ENCODE results near the gene TRAPPC12.
"Not testable (repeated sequence)": the region's sequence is repeated elsewhere in the genome, so short reads cannot be mapped to it uniquely, and the experiment has no call there.

TRAPPC12 gene

DNA sequence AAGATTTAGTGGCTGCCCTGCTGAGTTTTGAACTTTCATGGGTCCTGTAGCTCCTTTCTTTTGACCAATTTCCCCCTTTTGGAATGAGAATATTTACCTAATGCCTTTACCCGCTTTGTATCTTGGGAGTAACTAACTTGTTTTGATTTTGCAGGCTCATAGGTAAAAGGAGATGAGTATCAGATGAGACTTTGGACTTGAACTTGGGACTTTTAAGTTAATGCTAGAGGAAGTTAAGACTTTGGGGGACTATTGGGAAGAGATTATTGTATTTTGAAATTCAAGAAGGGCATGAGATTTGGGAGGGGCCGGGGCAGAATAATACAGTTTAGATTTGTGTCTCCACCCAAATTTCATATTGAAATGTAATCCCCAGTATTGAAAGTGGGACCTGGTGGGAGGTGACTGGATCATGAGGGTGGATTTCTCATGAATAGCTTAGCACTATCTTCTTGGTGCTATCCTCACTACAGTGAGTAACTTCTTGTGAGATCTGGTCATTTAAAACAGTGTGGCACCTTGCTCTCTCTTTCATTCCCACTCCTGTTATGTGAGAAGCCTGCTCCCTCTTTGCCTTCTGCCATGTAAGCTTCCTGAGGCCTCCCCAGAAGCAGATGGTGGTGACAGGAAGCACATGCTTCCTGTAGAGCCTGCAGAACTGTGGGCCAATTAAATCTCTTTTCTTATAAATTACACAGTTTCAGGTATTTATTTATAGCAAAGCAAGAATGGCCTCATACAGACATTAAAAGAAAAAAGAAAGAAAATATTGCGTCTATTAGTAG is 133.7 kb downstream of the TRAPPC12 start:
- H4K20me1 ChIP-seq (ENCODE audit: insufficient read depth): no peaks in the 10 kb centered on the region
- H3K79me2 ChIP-seq (ENCODE audit: insufficient read depth, low read depth): peaks cover 14% of the 10 kb centered on the region; the same call in 1 of the 2 replicates
- no peak overlapping the region for H3K4me2 ChIP-seq
- no peaks in the 10 kb centered on the region for H3K27me3 ChIP-seq (ENCODE audit: insufficient read depth, low read depth)
- no peak overlapping the region for H3K9ac ChIP-seq
- H3K27ac ChIP-seq: no peak overlapping the region
- H3K36me3 ChIP-seq (ENCODE audit: insufficient read depth): no peaks in the 10 kb centered on the region; the same call in 1 of the 2 replicates
- TF ChIP-seq, protein P1, sequence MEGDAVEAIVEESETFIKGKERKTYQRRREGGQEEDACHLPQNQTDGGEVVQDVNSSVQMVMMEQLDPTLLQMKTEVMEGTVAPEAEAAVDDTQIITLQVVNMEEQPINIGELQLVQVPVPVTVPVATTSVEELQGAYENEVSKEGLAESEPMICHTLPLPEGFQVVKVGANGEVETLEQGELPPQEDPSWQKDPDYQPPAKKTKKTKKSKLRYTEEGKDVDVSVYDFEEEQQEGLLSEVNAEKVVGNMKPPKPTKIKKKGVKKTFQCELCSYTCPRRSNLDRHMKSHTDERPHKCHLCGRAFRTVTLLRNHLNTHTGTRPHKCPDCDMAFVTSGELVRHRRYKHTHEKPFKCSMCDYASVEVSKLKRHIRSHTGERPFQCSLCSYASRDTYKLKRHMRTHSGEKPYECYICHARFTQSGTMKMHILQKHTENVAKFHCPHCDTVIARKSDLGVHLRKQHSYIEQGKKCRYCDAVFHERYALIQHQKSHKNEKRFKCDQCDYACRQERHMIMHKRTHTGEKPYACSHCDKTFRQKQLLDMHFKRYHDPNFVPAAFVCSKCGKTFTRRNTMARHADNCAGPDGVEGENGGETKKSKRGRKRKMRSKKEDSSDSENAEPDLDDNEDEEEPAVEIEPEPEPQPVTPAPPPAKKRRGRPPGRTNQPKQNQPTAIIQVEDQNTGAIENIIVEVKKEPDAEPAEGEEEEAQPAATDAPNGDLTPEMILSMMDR (conservative IDR thresholded peaks at IDR 0.05; ENCODE audit: low read depth, low read length): no peak
- no peak overlapping the region for H3K4me3 ChIP-seq (IDR thresholded peaks at IDR 0.05; ENCODE audit: insufficient read depth, low read depth, low read length)
- no peak overlapping the region for H2AFZ ChIP-seq (ENCODE audit: low read depth)
- peaks cover 6% of the 10 kb centered on the region for H3K4me1 ChIP-seq (ENCODE audit: low read depth, poor library complexity, severe bottlenecking)

DNA sequence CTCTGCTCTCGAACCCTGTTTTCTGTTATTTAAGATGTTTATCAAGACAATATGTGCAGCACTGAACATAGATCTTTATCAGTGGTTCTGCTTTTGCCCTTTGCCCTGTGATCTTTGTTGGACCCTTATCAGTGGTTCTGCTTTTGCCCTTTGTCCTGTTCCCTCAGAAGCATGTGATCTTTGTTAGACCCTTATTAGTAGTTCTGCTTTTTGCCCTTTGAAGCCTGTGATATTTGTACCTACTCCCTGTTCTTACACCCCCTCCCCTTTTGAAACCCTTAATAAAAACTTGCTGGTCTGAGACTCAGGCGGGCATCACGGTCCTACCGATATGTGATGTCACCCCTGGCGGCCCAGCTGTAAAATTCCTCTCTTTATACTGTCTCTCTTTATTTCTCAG is 135.9 kb downstream of the TRAPPC12 start:
- not testable (repeated sequence) for H3K36me3 ChIP-seq (ENCODE audit: insufficient read depth); H3K4me3 ChIP-seq (IDR thresholded peaks at IDR 0.05; ENCODE audit: insufficient read depth, low read depth, low read length); H2AFZ ChIP-seq (ENCODE audit: low read depth); H3K27ac ChIP-seq; H3K27me3 ChIP-seq (ENCODE audit: insufficient read depth, low read depth); H3K4me2 ChIP-seq; H3K9ac ChIP-seq; H4K20me1 ChIP-seq (ENCODE audit: insufficient read depth)
- Histone ChIP-seq H3K79me2 (ENCODE audit: insufficient read depth, low read depth) (peaks cover 14% of the 10 kb centered on the region; the same call in 1 of the 2 replicates), H3K4me1 (ENCODE audit: low read depth, poor library complexity, severe bottlenecking) (peaks cover 12% of the 10 kb centered on the region)

DNA sequence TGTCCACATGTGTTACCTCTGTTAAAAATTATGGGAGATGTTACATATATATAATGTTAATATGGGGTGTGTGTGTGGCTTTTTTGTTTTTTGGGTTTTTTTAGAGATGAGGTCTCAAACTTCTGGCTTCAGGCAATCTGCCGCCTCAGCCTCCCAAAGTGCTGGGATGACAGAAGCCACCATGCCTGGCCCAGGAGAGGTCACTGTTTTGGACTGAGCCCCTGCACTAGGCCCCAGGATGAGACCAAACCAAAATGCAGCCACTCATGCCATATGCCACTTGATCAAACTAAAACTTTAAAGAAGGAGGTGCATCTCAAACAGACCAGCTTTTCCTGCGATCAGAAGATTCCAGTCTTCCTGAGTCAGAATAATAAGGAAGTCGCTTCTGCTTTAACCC is 137.3 kb downstream of the TRAPPC12 start:
- H3K36me3 ChIP-seq (ENCODE audit: insufficient read depth): no peaks in the 10 kb centered on the region
- no peak overlapping the region for H3K4me3 ChIP-seq (IDR thresholded peaks at IDR 0.05; ENCODE audit: insufficient read depth, low read depth, low read length)
- no peak overlapping the region for H3K27ac ChIP-seq
- peaks cover 14% of the 10 kb centered on the region; the same call in 1 of the 2 replicates for H3K79me2 ChIP-seq (ENCODE audit: insufficient read depth, low read depth)
- H3K4me1 ChIP-seq (ENCODE audit: low read depth, poor library complexity, severe bottlenecking): peaks cover 16% of the 10 kb centered on the region
- H3K9ac ChIP-seq: no peak overlapping the region
- H4K20me1 ChIP-seq (ENCODE audit: insufficient read depth): no peaks in the 10 kb centered on the region
- H2AFZ ChIP-seq (ENCODE audit: low read depth): no peak overlapping the region
- TF ChIP-seq, protein P1 (conservative IDR thresholded peaks at IDR 0.05; ENCODE audit: low read depth, low read length): no peak
- no peaks in the 10 kb centered on the region for H3K27me3 ChIP-seq (ENCODE audit: insufficient read depth, low read depth)
- H3K4me2 ChIP-seq: no peak overlapping the region

DNA sequence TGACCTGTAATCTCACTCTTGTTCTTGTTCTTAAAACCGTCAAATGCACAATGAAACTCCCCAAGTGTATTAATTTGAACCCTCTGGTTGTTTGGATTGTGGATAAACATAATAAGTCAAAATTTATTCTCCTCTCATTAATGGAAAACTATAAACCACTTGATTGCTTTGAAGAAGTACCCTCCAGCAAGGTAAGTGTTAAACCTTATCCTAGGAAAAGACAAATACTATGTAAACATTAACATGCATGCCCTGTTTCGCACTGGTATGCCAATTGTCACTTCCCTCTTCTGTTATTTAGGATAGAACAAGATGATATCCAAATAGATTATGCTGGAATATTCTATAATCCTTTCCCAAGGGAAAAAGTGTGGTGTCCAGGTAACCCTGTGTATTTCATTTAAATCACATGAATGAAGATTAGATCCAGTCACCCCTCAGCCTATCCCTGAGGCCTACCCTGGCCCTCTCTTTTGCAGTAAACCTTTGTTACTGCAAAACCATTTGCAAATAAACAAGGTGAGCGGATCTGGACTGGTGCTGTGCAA is 138.5 kb downstream of the TRAPPC12 start:
- Histone ChIP-seq H2AFZ (ENCODE audit: low read depth) (peak overlapping the region; percentile 64; the same call in 1 of the 2 replicates), H3K4me1 (ENCODE audit: low read depth, poor library complexity, severe bottlenecking) (peaks cover 16% of the 10 kb centered on the region), H3K27me3 (ENCODE audit: insufficient read depth, low read depth) (no peaks in the 10 kb centered on the region), H3K4me2 (peak overlapping the region; percentile 97), H3K79me2 (ENCODE audit: insufficient read depth, low read depth) (peaks cover 14% of the 10 kb centered on the region; the same call in 1 of the 2 replicates), H3K4me3 (IDR thresholded peaks at IDR 0.05; ENCODE audit: insufficient read depth, low read depth, low read length) (no peak overlapping the region), H4K20me1 (ENCODE audit: insufficient read depth) (no peaks in the 10 kb centered on the region), H3K27ac (peak overlapping the region; percentile 76), H3K36me3 (ENCODE audit: insufficient read depth) (no peaks in the 10 kb centered on the region), H3K9ac (peak overlapping the region; percentile 92)
- TF ChIP-seq, protein P1 (conservative IDR thresholded peaks at IDR 0.05; ENCODE audit: low read depth, low read length): no peak
